T1000 (cell line): Measurements from ENCODE around the gene MRPL36.
"Not testable (repeated sequence)": the region's sequence is repeated elsewhere in the genome, so short reads cannot be mapped to it uniquely, and the experiment has no call there.

Experiments
- DNase-seq: peaks from one replicate; lab custom pipeline; 2025; ENCODE audit warnings: mixed read lengths; lab: John Stamatoyannopoulos, UW

The MRPL36 gene

GRCh38 chr5:1799602-1800471 is at the start of gene MRPL36:
Gene MRPL36, minus strand, starts transcription at chr5:1799837. Its CDS starts 902 bp downstream, at chr5:1798935.
- DNase-seq = peak; percentile 71

GRCh38 chr5:1847611-1848010 is 48.0 kb upstream of the MRPL36 start:
- no peak for DNase-seq

GRCh38 chr5:1847056-1847455 is 47.4 kb upstream of the MRPL36 start:
- no peak for DNase-seq

GRCh38 chr5:1846583-1846982 is 46.9 kb upstream of the MRPL36 start:
- no peak for DNase-seq

- DNase-seq = no peak
Measured at GRCh38 chr5:1845696-1846095, 46.1 kb upstream of the MRPL36 start.

- no peak for DNase-seq
Measured at GRCh38 chr5:1844708-1845436, 45.2 kb upstream of the MRPL36 start.

- not testable (repeated sequence) for DNase-seq
Measured at GRCh38 chr5:1843761-1844160, 44.1 kb upstream of the MRPL36 start.

- no peak for DNase-seq
Measured at GRCh38 chr5:1842004-1842819, 42.6 kb upstream of the MRPL36 start.

- DNase-seq = no peak
Measured at GRCh38 chr5:1840741-1841521, 41.3 kb upstream of the MRPL36 start.

GRCh38 chr5:1840071-1840547 is 40.5 kb upstream of the MRPL36 start:
- DNase-seq = no peak

- DNase-seq = no peak
Measured at GRCh38 chr5:1838013-1838412, 38.4 kb upstream of the MRPL36 start.

- DNase-seq = no peak
Measured at GRCh38 chr5:1836891-1837880, 37.5 kb upstream of the MRPL36 start.

- DNase-seq = no peak
Measured at GRCh38 chr5:1836176-1836890, 36.7 kb upstream of the MRPL36 start.

GRCh38 chr5:1835431-1835830 is 35.8 kb upstream of the MRPL36 start:
- no peak for DNase-seq

GRCh38 chr5:1834721-1835429 is 35.2 kb upstream of the MRPL36 start:
- no peak for DNase-seq

GRCh38 chr5:1834022-1834551 is 34.5 kb upstream of the MRPL36 start:
- no peak for DNase-seq

- no peak for DNase-seq
Measured at GRCh38 chr5:1833264-1834021, 33.8 kb upstream of the MRPL36 start.
